Measurements from ENCODE around the gene WDR88. TPM values are rescaled to one million over a fixed set of nuclear protein-coding genes. Genes with fewer than 3 reads are reported as not detected.

The WDR88 gene
- total and polyA plus RNA-seq, 2 of the 13 experiments (the other 11 are each of a cell fraction or from before 2014, with no cell fraction given), result not detected

- TF ChIP-seq POLR2AphosphoS2 (IDR thresholded peaks at IDR 0.05; ENCODE audit: low read depth, low read length) (no peak), ONECUT2 (CRISPR knock-in tag; IDR thresholded peaks at IDR 0.05) (no peak), CCAR2 (optimal IDR thresholded peaks at IDR 0.05; ENCODE audit: low read depth, low read length) (no peak), ZNF512B (CRISPR knock-in tag; IDR thresholded peaks at IDR 0.05; ENCODE audit: borderline replicate concordance) (0 out of 2 replicates have a peak, but pooled peaks have one; percentile 57), ZFY (CRISPR knock-in tag; IDR thresholded peaks at IDR 0.05) (no peak), HES4 (CRISPR knock-in tag; IDR thresholded peaks at IDR 0.05; ENCODE audit: borderline replicate concordance) (no peak), SMC3 (IDR thresholded peaks at IDR 0.05; ENCODE audit: low read length) (no peak), TAF1 (CRISPR knock-in tag; IDR thresholded peaks at IDR 0.05) (no peak), CC2D1A (CRISPR knock-in tag; IDR thresholded peaks at IDR 0.05) (no peak), EZH2 (conservative IDR thresholded peaks at IDR 0.05; ENCODE audit: low read depth, low read length) (no peak), HOXA3 (CRISPR knock-in tag; IDR thresholded peaks at IDR 0.05) (peak; percentile 59; the same call in 1 of the 2 replicates), ZFYVE20 (CRISPR knock-in tag; IDR thresholded peaks at IDR 0.05; ENCODE audit: borderline replicate concordance, low read depth) (no peak), ZNF687 (CRISPR knock-in tag; IDR thresholded peaks at IDR 0.05) (peak; percentile 90), PCBP1 (IDR thresholded peaks at IDR 0.05; ENCODE audit: borderline replicate concordance, low read depth, low read length) (no peak), ZNF468 (CRISPR knock-in tag; IDR thresholded peaks at IDR 0.05) (no peak), EED (CRISPR knock-in tag; IDR thresholded peaks at IDR 0.05) (no peak), ZNF788 (CRISPR knock-in tag; IDR thresholded peaks at IDR 0.05; ENCODE audit: borderline replicate concordance) (peak; percentile 42; the same call in 1 of the 2 replicates), THAP11 (CRISPR knock-in tag; IDR thresholded peaks at IDR 0.05) (no peak), MXI1 (IDR thresholded peaks at IDR 0.05; ENCODE audit: borderline replicate concordance, low read depth, low read length) (peak; percentile 42; the same call in 1 of the 3 replicates), REL (CRISPR knock-in tag; conservative IDR thresholded peaks at IDR 0.05) (no peak), ZC3H4 (CRISPR knock-in tag; IDR thresholded peaks at IDR 0.05; ENCODE audit: borderline replicate concordance) (no peak), SP5 (CRISPR knock-in tag; IDR thresholded peaks at IDR 0.05; ENCODE audit: borderline replicate concordance, low read depth) (peak; percentile 84), BATF2 (CRISPR knock-in tag; IDR thresholded peaks at IDR 0.05) (no peak), PRMT3 (CRISPR knock-in tag; IDR thresholded peaks at IDR 0.05; ENCODE audit: borderline replicate concordance, low read depth) (no peak), EEA1 (CRISPR knock-in tag; IDR thresholded peaks at IDR 0.05; ENCODE audit: borderline replicate concordance) (no peak)
Measured at GRCh38 chr19:33098055-33098534, 33.8 kb upstream of the WDR88 start (continued).
